Stimulated activated CD8-positive, alpha-beta memory T cell treated with anti-CD3 and anti-CD28 coated beads, Interleukin-7, amount 100 ng/mL, for 48 hours (primary cell): ENCODE measurements around the gene MEGF6.

Experiments used
- DNase-seq, 2 donors: peaks; one replicate each; pipeline ENCODE4 v3.0.0-alpha.2; 2020; ENCODE audit warnings: low read depth in 1 of 2; ENCODE audit errors: extremely low read depth in 1 of 2

The MEGF6 gene

GRCh38 chr1:3453203-3453761 lies 158.0 kb downstream of the MEGF6 start:
- peak; percentile 36 to 53 for DNase-seq

- DNase-seq, result no peak
Measured at GRCh38 chr1:3452866-3453175, 158.5 kb downstream of the MEGF6 start.

- no peak for DNase-seq
Measured at GRCh38 chr1:3451994-3452865, 159.1 kb downstream of the MEGF6 start.

- DNase-seq, result no peak
Measured at GRCh38 chr1:3450983-3451382, 160.3 kb downstream of the MEGF6 start.

GRCh38 chr1:3450202-3450863 lies 161.0 kb downstream of the MEGF6 start:
- no peak for DNase-seq

- no peak for DNase-seq
Measured at GRCh38 chr1:3444736-3445135, 166.6 kb downstream of the MEGF6 start.

GRCh38 chr1:3444298-3444697 lies 167.0 kb downstream of the MEGF6 start:
- DNase-seq, result no peak

GRCh38 chr1:3443807-3444206 lies 167.5 kb downstream of the MEGF6 start:
- DNase-seq, result no peak

GRCh38 chr1:3442901-3443300 lies 168.4 kb downstream of the MEGF6 start:
- no peak for DNase-seq

GRCh38 chr1:3442331-3442730 lies 169.0 kb downstream of the MEGF6 start:
- DNase-seq, result no peak

- DNase-seq, result no peak
Measured at GRCh38 chr1:3441880-3442279, 169.4 kb downstream of the MEGF6 start.

GRCh38 chr1:3441410-3441847 lies 169.9 kb downstream of the MEGF6 start:
- DNase-seq, result no peak

GRCh38 chr1:3440711-3441409 lies 170.4 kb downstream of the MEGF6 start:
- no peak for DNase-seq

- DNase-seq, result no peak
Measured at GRCh38 chr1:3440300-3440681, 171.0 kb downstream of the MEGF6 start.
